Hepatocyte (in vitro differentiated cells): ENCODE measurements around the gene TMC1. TPM values are rescaled to one million over a fixed set of nuclear protein-coding genes. Genes with fewer than 3 reads are reported as not detected.

Experiments used
- DNase-seq: peaks from one replicate; pipeline ENCODE4 v3.0.0-alpha.2; 2016; ENCODE audit warnings: low spot score
- H2AFZ ChIP-seq: fragments of 200-600 bp; sonication (generic); 2 replicates; pipeline ENCODE4 v1.6.0; 2016; ENCODE audit warnings: antibody characterized with exemption, mild to moderate bottlenecking
- H3K27ac ChIP-seq: fragments of 200-600 bp; sonication (generic); 2 replicates; pipeline ENCODE4 v1.5.1; 2016; ENCODE audit warnings: mild to moderate bottlenecking
- H3K27me3 ChIP-seq: fragments of 200-600 bp; sonication (generic); 2 replicates; pipeline ENCODE4 v1.6.1; 2016
- H3K36me3 ChIP-seq: fragments of 200-600 bp; sonication (generic); replicated peaks from 2 replicates; pipeline ENCODE4 v1.5.1; 2016; ENCODE audit warnings: low read depth; ENCODE audit not compliant: insufficient read depth
- H3K4me1 ChIP-seq: fragments of 200-600 bp; sonication (generic); 2 replicates; pipeline ENCODE4 v1.5.1; 2016; ENCODE audit warnings: mild to moderate bottlenecking, moderate library complexity; ENCODE audit not compliant: insufficient read depth
- H3K4me2 ChIP-seq: fragments of 200-600 bp; sonication (generic); 2 replicates; pipeline ENCODE4 v1.6.0; 2016
- H3K4me3 ChIP-seq: fragments of 200-600 bp; sonication (generic); 2 replicates; pipeline ENCODE4 v1.5.1; 2016; ENCODE audit warnings: mild to moderate bottlenecking
- H3K79me2 ChIP-seq: fragments of 200-600 bp; sonication (generic); 2 replicates; pipeline ENCODE4 v1.6.0; 2017; ENCODE audit warnings: mild to moderate bottlenecking
- H3K9me2 ChIP-seq: fragments of 200-600 bp; sonication (generic); replicated peaks from 2 replicates; pipeline ENCODE4 v1.6.0; 2017; ENCODE audit warnings: mild to moderate bottlenecking; ENCODE audit not compliant: insufficient read depth
- H3K9me3 ChIP-seq: fragments of 200-600 bp; sonication (generic); 2 replicates; pipeline ENCODE4 v1.5.1; 2016; ENCODE audit warnings: low read depth, mild to moderate bottlenecking
- H4K20me1 ChIP-seq: fragments of 200-600 bp; sonication (generic); 2 replicates; pipeline ENCODE4 v1.6.0; 2016; ENCODE audit warnings: mild to moderate bottlenecking; ENCODE audit not compliant: insufficient read depth, poor library complexity, severe bottlenecking
- EZH2 ChIP-seq: fragments of 200-600 bp; sonication (generic); IDR thresholded peaks from 2 replicates; pipeline ENCODE4 v1.6.1; 2016; ENCODE audit warnings: antibody characterized with exemption, mild to moderate bottlenecking, borderline replicate concordance
- EZH2phosphoT487 ChIP-seq: fragments of 200-600 bp; sonication (generic); IDR thresholded peaks from one replicate; pipeline ENCODE4 v1.6.1; 2018; ENCODE audit warnings: antibody characterized with exemption, mild to moderate bottlenecking, low read depth, moderate library complexity; ENCODE audit not compliant: unreplicated experiment, severe bottlenecking
- WGBS: methylation state at CpG from one replicate; pipeline ENCODE4 v1.1.6; 2016; ENCODE audit warnings: low lambda C conversion rate; ENCODE audit errors: missing lambda C conversion rate; 5-methylcytosine and 5-hydroxymethylcytosine counted together
- polyA plus RNA-seq: library from polyadenylated mRNA; unstranded; fragments of >200 nt; fragmentation: Nextera tagmentation; extraction: Ambion mirVana; gene quantifications from 2 replicates; pipeline ENCODE4 v1.2.1, GENCODE V29; 2016
- total RNA-seq: library from RNA; depleted of rRNA; stranded (reverse); fragments of >200 nt; gene quantifications from 2 replicates; pipeline ENCODE4 v1.2.3, GENCODE V29; 2014
- TF ChIP-seq, protein P1 (sequence below): fragments of 200-600 bp; sonication (generic); IDR thresholded peaks from 2 replicates; pipeline ENCODE4 v1.5.1; 2016; ENCODE audit warnings: antibody characterized with exemption, mild to moderate bottlenecking; ENCODE audit not compliant: poor library complexity

The TMC1 gene
- total and polyA plus RNA-seq, 2 experiments from 2014 or later: 0.20 to 0.23 TPM

DNA sequence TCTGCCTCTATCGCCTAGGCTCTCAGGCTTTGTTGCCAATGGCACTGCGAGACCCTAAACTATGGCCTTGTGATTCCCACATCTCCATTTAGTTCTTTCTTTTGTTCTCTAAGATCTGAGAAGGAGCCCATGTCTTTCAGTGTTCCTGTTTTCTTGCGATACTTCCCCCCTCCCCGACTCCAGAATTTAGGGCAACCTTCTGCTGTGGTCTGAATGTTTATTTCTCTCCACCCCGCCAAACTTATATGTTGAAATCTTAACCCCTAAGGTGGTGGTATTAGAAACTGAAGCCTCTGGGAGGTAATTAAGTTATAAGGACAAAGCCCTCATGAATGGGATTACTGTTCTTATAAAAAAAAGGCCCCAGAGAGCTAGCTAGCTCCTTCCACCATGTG is 6.4 kb downstream of the TMC1 start:
- Histone ChIP-seq H3K27ac (peak overlapping the region; percentile 88), H3K4me1 (peaks cover 19% of the 10 kb centered on the region), H3K79me2 (no peaks in the 10 kb centered on the region), H3K27me3 (no peaks in the 10 kb centered on the region), H3K9me2 (no peaks in the 10 kb centered on the region), H4K20me1 (no peaks in the 10 kb centered on the region), H3K36me3 (no peaks in the 10 kb centered on the region), H2AFZ (peak overlapping the region; percentile 69), H3K4me2 (peak overlapping the region; percentile 76), H3K4me3 (no peak overlapping the region), H3K9me3 (no peaks in the 10 kb centered on the region)
- no peak for TF ChIP-seq EZH2
- TF ChIP-seq, protein P1, sequence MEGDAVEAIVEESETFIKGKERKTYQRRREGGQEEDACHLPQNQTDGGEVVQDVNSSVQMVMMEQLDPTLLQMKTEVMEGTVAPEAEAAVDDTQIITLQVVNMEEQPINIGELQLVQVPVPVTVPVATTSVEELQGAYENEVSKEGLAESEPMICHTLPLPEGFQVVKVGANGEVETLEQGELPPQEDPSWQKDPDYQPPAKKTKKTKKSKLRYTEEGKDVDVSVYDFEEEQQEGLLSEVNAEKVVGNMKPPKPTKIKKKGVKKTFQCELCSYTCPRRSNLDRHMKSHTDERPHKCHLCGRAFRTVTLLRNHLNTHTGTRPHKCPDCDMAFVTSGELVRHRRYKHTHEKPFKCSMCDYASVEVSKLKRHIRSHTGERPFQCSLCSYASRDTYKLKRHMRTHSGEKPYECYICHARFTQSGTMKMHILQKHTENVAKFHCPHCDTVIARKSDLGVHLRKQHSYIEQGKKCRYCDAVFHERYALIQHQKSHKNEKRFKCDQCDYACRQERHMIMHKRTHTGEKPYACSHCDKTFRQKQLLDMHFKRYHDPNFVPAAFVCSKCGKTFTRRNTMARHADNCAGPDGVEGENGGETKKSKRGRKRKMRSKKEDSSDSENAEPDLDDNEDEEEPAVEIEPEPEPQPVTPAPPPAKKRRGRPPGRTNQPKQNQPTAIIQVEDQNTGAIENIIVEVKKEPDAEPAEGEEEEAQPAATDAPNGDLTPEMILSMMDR: no peak
- TF ChIP-seq EZH2phosphoT487: no peak
- WGBS: 70% methylated on average over 5 of the region's 5 CpGs
- no peak for DNase-seq

GRCh38 chr9:72529531-72529930 is 8.1 kb downstream of the TMC1 start:
- Histone ChIP-seq H3K27ac (no peak overlapping the region), H3K9me2 (no peaks in the 10 kb centered on the region), H3K4me2 (no peak overlapping the region), H3K36me3 (no peaks in the 10 kb centered on the region), H3K4me1 (peaks cover 22% of the 10 kb centered on the region), H4K20me1 (no peaks in the 10 kb centered on the region), H2AFZ (no peak overlapping the region), H3K79me2 (no peaks in the 10 kb centered on the region), H3K4me3 (no peak overlapping the region), H3K9me3 (no peaks in the 10 kb centered on the region), H3K27me3 (no peaks in the 10 kb centered on the region)
- DNase-seq: no peak
- 52% methylated on average over 1 of the region's 1 CpG for WGBS
- TF ChIP-seq EZH2phosphoT487 (no peak), EZH2 (no peak)
- TF ChIP-seq, protein P1: no peak

DNA sequence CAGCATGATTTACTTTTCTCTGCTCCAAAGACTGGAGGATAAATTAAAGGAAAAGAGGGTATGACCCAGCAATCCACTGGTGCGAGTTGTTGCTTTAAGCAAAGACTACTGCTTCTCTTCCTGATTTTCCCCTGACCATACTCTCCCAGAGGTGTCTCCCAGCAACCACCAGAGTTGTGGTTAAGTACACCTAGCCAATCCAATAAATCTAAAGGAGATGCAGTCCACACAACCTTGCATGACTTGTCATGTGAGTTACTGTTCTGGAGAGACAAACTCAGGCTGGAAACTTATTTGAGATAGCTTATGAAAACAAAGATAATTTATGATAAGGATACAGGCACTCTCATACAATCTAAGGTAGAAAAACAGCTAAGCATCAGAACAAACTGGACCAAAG is 11.9 kb downstream of the TMC1 start:
- no peaks in the 10 kb centered on the region for H3K36me3 ChIP-seq
- no peak overlapping the region for H2AFZ ChIP-seq
- peaks cover 6% of the 10 kb centered on the region for H3K4me1 ChIP-seq
- no peaks in the 10 kb centered on the region for H3K9me2 ChIP-seq
- no peaks in the 10 kb centered on the region for H3K9me3 ChIP-seq
- H4K20me1 ChIP-seq: no peaks in the 10 kb centered on the region
- peak overlapping the region; percentile 76 for H3K27ac ChIP-seq
- no peaks in the 10 kb centered on the region for H3K79me2 ChIP-seq
- peak; percentile 57 for DNase-seq
- H3K4me2 ChIP-seq: no peak overlapping the region
- H3K4me3 ChIP-seq: no peak overlapping the region
- 74% methylated on average over 1 of the region's 1 CpG for WGBS
- TF ChIP-seq, protein P1: no peak
- TF ChIP-seq EZH2phosphoT487 (no peak), EZH2 (no peak)
- no peaks in the 10 kb centered on the region for H3K27me3 ChIP-seq

DNA sequence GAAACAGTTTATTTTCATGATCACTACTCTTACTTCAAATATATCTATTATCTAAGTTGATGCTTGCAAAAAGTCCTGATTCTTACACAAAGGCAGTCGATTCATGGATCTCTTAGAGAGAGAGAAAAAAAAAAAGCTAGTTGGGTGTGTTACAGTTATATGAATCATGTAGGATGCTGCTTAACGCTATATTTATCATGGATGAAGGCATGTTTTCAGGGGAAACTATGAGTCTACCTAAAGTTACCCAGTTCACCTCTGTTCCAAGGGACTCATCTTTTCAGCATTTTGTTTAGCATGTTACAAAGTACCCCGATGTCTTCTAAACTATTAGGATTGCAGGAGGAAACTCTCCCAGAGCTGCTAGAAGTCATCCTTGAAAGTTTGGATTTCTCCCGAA is 13.5 kb downstream of the TMC1 start:
- Histone ChIP-seq H3K36me3 (no peaks in the 10 kb centered on the region), H3K4me3 (no peak overlapping the region), H3K79me2 (no peaks in the 10 kb centered on the region), H2AFZ (no peak overlapping the region), H3K4me1 (peaks cover 6% of the 10 kb centered on the region), H3K9me2 (no peaks in the 10 kb centered on the region), H3K4me2 (no peak overlapping the region), H3K9me3 (no peaks in the 10 kb centered on the region), H3K27me3 (no peaks in the 10 kb centered on the region), H4K20me1 (no peaks in the 10 kb centered on the region), H3K27ac (no peak overlapping the region)
- WGBS: 84% methylated on average over 4 of the region's 4 CpGs
- TF ChIP-seq, protein P1: no peak
- TF ChIP-seq EZH2: no peak
- TF ChIP-seq EZH2phosphoT487: no peak
- DNase-seq: no peak
